K562 (cell line): ENCODE measurements around the gene DMD. TPM values are rescaled to one million over a fixed set of nuclear protein-coding genes. Genes with fewer than 3 reads are reported as not detected.

Source experiments
- ATAC-seq: fragments of 200-7000 bp; cut with Tn5 transposase; 3 replicates; pipeline ENCODE4 v1.9.1; 2020; ENCODE audit warnings: moderate library complexity
- BruUV-seq: library from RNA; stranded (reverse); fragments of 400-500 nt; replicated peaks from 2 replicates; lab custom pipeline; 2021; lab: Mats Ljungman, UMichigan
- CTCF ChIA-PET: fragments of 300-600 bp; formaldehyde crosslinking; extraction: SDS; loops from one replicate; lab custom pipeline; 2021; ENCODE audit warnings: low intra/inter-chr PET ratio; lab: Yijun Ruan, JAX
- POLR2A ChIA-PET: fragments of 300-600, 350-650 bp; sonication (Branson Sonifier 250); formaldehyde crosslinking; extraction: SDS; loops from one replicate; lab custom pipeline; 2021; ENCODE audit warnings: antibody characterized with exemption, inconsistent platforms; lab: Yijun Ruan, JAX
- DNase-seq, 4 experiments: peaks; one replicate each; pipeline versions ENCODE4 v3.0.0 to v3.0.0-alpha.2; 2011 to 2018; ENCODE audit warnings: low spot score in 3 of 4, mixed read lengths in 3 of 4; ENCODE audit errors: extremely low read depth in 1 of 4
- FAIRE-seq: peaks from 2 replicates; lab custom pipeline; 2011; peaks lifted over from hg19 to GRCh38; lab: Jason Lieb, UNC
- H2AFZ ChIP-seq: 2 replicates; pipeline ENCODE4 v1.6.0; 2011; ENCODE audit warnings: low read depth, low read length, control low read depth, inconsistent platforms
- H3K27ac ChIP-seq: fragments of 200-600 bp; 3 replicates; pipeline ENCODE4 v1.8.0; 2011; ENCODE audit warnings: low read depth, mild to moderate bottlenecking, control low read depth, inconsistent platforms, low read length, moderate library complexity, mixed read lengths; ENCODE audit errors: extremely low read depth
- H3K27me3 ChIP-seq, 2 experiments: fragments of 300-600 bp in 1 of 2; 2 replicates in 1 of 2; 3 replicates in 1 of 2; pipeline versions ENCODE4 v1.6.0 to v1.8.0; 2011; ENCODE audit warnings: inconsistent platforms in 2 of 2, low read length in 2 of 2, mild to moderate bottlenecking in 1 of 2, mixed read lengths in 1 of 2, moderate library complexity in 1 of 2; ENCODE audit not compliant: control insufficient read depth in 2 of 2, insufficient read depth in 2 of 2
- H3K36me3 ChIP-seq: fragments of 300-600 bp; 3 replicates; pipeline ENCODE4 v1.8.0; 2011; ENCODE audit warnings: mild to moderate bottlenecking, low read length, inconsistent platforms; ENCODE audit not compliant: control insufficient read depth, insufficient read depth
- H3K4me1 ChIP-seq, 2 experiments: fragments of 200-600 bp in 1 of 2; replicated peaks in 1 of 2; 2 replicates in 1 of 2; 3 replicates in 1 of 2; pipeline versions ENCODE4 v1.5.1 to v1.8.0; 2011; ENCODE audit warnings: inconsistent platforms in 2 of 2, low read length in 2 of 2, mild to moderate bottlenecking in 1 of 2, mixed read lengths in 1 of 2, moderate library complexity in 1 of 2; ENCODE audit not compliant: control insufficient read depth in 2 of 2, insufficient read depth in 2 of 2
- H3K4me2 ChIP-seq: 2 replicates; pipeline ENCODE4 v1.6.1; 2011; ENCODE audit warnings: low read length, control low read depth, inconsistent platforms, mixed read lengths; ENCODE audit not compliant: insufficient read depth
- H3K4me3 ChIP-seq: fragments of 200-600 bp; sonication (generic), shearing (Covaris generic); 2 replicates; pipeline ENCODE4 v1.5.1; 2016; ENCODE audit warnings: control low read depth, inconsistent platforms
- H3K79me2 ChIP-seq: fragments of 200-600 bp; 3 replicates; pipeline ENCODE4 v1.8.0; 2011; ENCODE audit warnings: low read length, inconsistent platforms; ENCODE audit not compliant: control insufficient read depth, insufficient read depth
- H3K9ac ChIP-seq, 2 experiments: 2 replicates each; pipeline versions ENCODE4 v1.6.0 to v1.6.1; 2011; ENCODE audit warnings: low read depth in 2 of 2, low read length in 2 of 2, control low read depth in 1 of 2, inconsistent platforms in 1 of 2, mild to moderate bottlenecking in 1 of 2, mixed read lengths in 1 of 2; ENCODE audit not compliant: insufficient read depth in 1 of 2
- H3K9me1 ChIP-seq: one replicate; pipeline ENCODE4 v1.6.0; 2011; ENCODE audit warnings: inconsistent platforms, mild to moderate bottlenecking, low read length, moderate library complexity; ENCODE audit not compliant: control insufficient read depth, insufficient read depth
- H3K9me3 ChIP-seq: replicated peaks from 2 replicates; pipeline ENCODE4 v1.5.1; 2011; ENCODE audit warnings: low read depth, low read length, inconsistent platforms; ENCODE audit not compliant: control insufficient read depth, insufficient read depth
- H4K20me1 ChIP-seq: replicated peaks from 2 replicates; pipeline ENCODE4 v1.6.1; 2011; ENCODE audit warnings: low read length, inconsistent platforms, mixed read lengths; ENCODE audit not compliant: control insufficient read depth, insufficient read depth
- ERF ChIP-seq: fragments of 450-650 bp; formaldehyde crosslinking; IDR thresholded peaks from 2 replicates; pipeline ENCODE4 v1.4.0; 2020; ENCODE audit warnings: mild to moderate bottlenecking, mixed read lengths
- NFXL1 ChIP-seq: fragments of 450-650 bp; formaldehyde crosslinking; IDR thresholded peaks from 2 replicates; pipeline ENCODE4 v1.4.0; 2021; ENCODE audit warnings: mild to moderate bottlenecking
- XRCC3 ChIP-seq: fragments of 450-650 bp; IDR thresholded peaks from 2 replicates; pipeline ENCODE4 v1.6.1; 2017; ENCODE audit warnings: mild to moderate bottlenecking, moderate library complexity
- ZC3H11A ChIP-seq: IDR thresholded peaks from 2 replicates; pipeline ENCODE4 v1.6.1; 2012; ENCODE audit warnings: low read depth, low read length, improper control_type of control experiment
- WGBS: fragments of 100-300 bp; shearing (Covaris generic); methylation state at CpG from one replicate; pipeline ENCODE4 v1.1.6; 2016; ENCODE audit warnings: low coverage, mixed read lengths; ENCODE audit not compliant: insufficient coverage; ENCODE audit errors: missing lambda C conversion rate; 5-methylcytosine and 5-hydroxymethylcytosine counted together
- in situ Hi-C: fragments of 300-500 bp; cut with MboI; formaldehyde crosslinking; loops from 4 replicates; pipeline ENCODE4 v1.15.0; 2018; ENCODE audit warnings: inconsistent platforms, mixed read lengths
- intact Hi-C: fragments of 100-400 bp; cut with micrococcal nuclease; formaldehyde crosslinking; loops from 2 replicates; pipeline ENCODE4 v1.14.2; 2022
- polyA plus RNA-seq, 8 experiments: library from polyadenylated mRNA; depleted of rRNA in 4 of 8; stranded (reverse) in 5 of 8; unstranded in 3 of 8; fragments of >200 nt; fragmentation: Nextera tagmentation in 2 of 8; fragmentation: Illumina TruSeq in 1 of 8; extraction: Ambion mirVana in 2 of 8; extraction: Trizol in 1 of 8; gene quantifications; 2 replicates each; pipeline versions ENCODE4 v1.2.1 to v1.2.3, GENCODE V29; 2011 to 2014; ENCODE audit warnings: inconsistent platforms in 1 of 8, missing spikeins in 1 of 8
- total RNA-seq, 7 experiments: library from RNA; depleted of rRNA in 6 of 7; stranded (reverse); fragments of >200 nt in 6 of 7; fragmentation: Illumina TruSeq in 2 of 7; extraction: Trizol in 2 of 7; gene quantifications; 2 replicates each; pipeline versions ENCODE4 v1.2.1 to v1.2.3, GENCODE V29; 2011 to 2021; ENCODE audit warnings: low replicate concordance in 1 of 7

Gene DMD
- total and polyA plus RNA-seq, 9 of the 15 experiments (the other 6 are each of a cell fraction or from before 2014, with no cell fraction given) = 3.8 to 20.4 (median 11.4) TPM

GRCh38 chrX:31307952-31308351, 1903.4 kb downstream of the DMD start:
- H3K4me2 ChIP-seq = no peak overlapping the region
- H2AFZ ChIP-seq = no peak overlapping the region
- FAIRE-seq = no peak
- intact Hi-C loops = no loop called here
- H3K4me3 ChIP-seq = no peak overlapping the region
- no peaks in the 10 kb centered on the region for H3K79me2 ChIP-seq
- no peaks in the 10 kb centered on the region for H3K9me1 ChIP-seq
- WGBS = 29% methylated on average over 5 of the region's 5 CpGs
- in situ Hi-C loops = no loop called here
- no peak for DNase-seq
- CTCF ChIA-PET = interaction anchor here (0.5 kb wide), 1 partner anchor 39 kb away, joined by 3 read pairs; no protein-coding TSS in a partner anchor
- H3K9ac ChIP-seq = no peak overlapping the region
- H3K27ac ChIP-seq = no peak overlapping the region
- H3K9me3 ChIP-seq = no peaks in the 10 kb centered on the region
- no peaks in the 10 kb centered on the region for H4K20me1 ChIP-seq
- POLR2A ChIA-PET = no interaction called here
- no TSS peak for BruUV-seq
- no peaks in the 10 kb centered on the region for H3K4me1 ChIP-seq
- ATAC-seq = no peak
- TF ChIP-seq ZC3H11A (no peak), NFXL1 (CRISPR knock-in tag) (no peak), ERF (CRISPR knock-in tag) (no peak)
- no peaks in the 10 kb centered on the region for H3K27me3 ChIP-seq
- no peaks in the 10 kb centered on the region for H3K36me3 ChIP-seq

GRCh38 chrX:31302573-31303075, 1908.7 kb downstream of the DMD start:
- no TSS peak for BruUV-seq
- no peak for FAIRE-seq
- no peak for DNase-seq
- Histone ChIP-seq H3K36me3 (no peaks in the 10 kb centered on the region), H2AFZ (no peak overlapping the region), H3K4me3 (no peak overlapping the region), H3K9me3 (no peaks in the 10 kb centered on the region), H3K4me1 (no peaks in the 10 kb centered on the region), H3K27ac (no peak overlapping the region), H4K20me1 (no peaks in the 10 kb centered on the region), H3K79me2 (no peaks in the 10 kb centered on the region), H3K4me2 (no peak overlapping the region), H3K27me3 (no peaks in the 10 kb centered on the region), H3K9ac (no peak overlapping the region), H3K9me1 (no peaks in the 10 kb centered on the region)
- in situ Hi-C loops = no loop called here
- no peak for ATAC-seq
- intact Hi-C loops = no loop called here
- 0% methylated on average over 1 of the region's 1 CpG for WGBS
- no peak for TF ChIP-seq XRCC3
- ChIA-PET POLR2A (no interaction called here), CTCF (no interaction called here)
